RWPE1 (cell line): ENCODE results near the gene FN3KRP.

Experiments used
- CTCF ChIA-PET: fragments of 350-600 bp; sonication (Branson Sonifier 250); formaldehyde crosslinking; extraction: SDS; loops from one replicate; lab custom pipeline; 2021; lab: Yijun Ruan, JAX
- POLR2A ChIA-PET: fragments of 400-600 bp; formaldehyde crosslinking; extraction: SDS; loops from one replicate; lab custom pipeline; 2020; ENCODE audit warnings: antibody characterized with exemption; ENCODE audit not compliant: low non-redundant PET; lab: Yijun Ruan, JAX
- DNase-seq: peaks from one replicate; pipeline ENCODE4 v3.0.0; 2012; ENCODE audit warnings: low spot score
- H3K27ac ChIP-seq: fragments of 450-650 bp; 2 replicates; pipeline ENCODE4 v1.5.1; 2017
- CTCF ChIP-seq: fragments of 450-650 bp; conservative IDR thresholded peaks from 2 replicates; pipeline ENCODE4 v1.5.1; 2017; ENCODE audit warnings: low read depth, mild to moderate bottlenecking

Gene FN3KRP

GRCh38 chr17:82692268-82692667, 24.2 kb upstream of the FN3KRP start:
- H3K27ac ChIP-seq, result no peak overlapping the region
- TF ChIP-seq CTCF, result no peak
- POLR2A ChIA-PET, result no interaction called here
- CTCF ChIA-PET, result no interaction called here
- no peak for DNase-seq

DNA sequence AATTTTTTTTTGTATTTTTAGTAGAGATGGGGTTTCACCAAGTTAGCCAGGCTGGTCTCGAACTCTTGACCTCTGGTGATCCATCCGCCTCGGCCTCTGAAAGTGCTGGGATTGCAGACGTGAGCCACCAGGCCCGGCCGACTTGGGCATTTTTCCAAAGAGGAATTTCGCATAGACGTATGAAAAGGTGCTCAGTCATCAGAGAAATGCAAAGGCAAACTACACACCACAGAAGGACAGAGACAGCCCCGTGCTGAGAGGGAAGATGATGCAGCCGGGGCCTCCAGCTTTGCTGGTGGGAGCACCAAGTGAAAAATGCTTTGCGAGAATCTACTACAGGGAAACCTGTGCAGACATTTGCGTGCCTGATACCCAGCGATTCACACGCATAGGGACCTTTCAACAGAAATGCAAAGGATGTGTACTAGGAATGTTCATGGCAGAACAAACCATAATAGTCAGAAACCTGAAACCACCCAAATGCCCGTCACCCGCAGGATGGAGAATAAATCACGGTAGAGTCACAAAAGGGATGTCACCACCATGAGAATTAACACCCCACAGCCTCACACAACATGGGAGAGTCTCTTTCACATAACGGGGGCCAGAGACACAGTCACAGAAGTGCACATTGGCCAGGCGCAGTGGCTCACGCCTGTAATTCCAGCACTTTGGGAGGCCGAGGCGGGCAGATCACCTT, 23.2 kb upstream of the FN3KRP start:
- no peak for DNase-seq
- POLR2A ChIA-PET, result no interaction called here
- CTCF ChIA-PET, result no interaction called here
- TF ChIP-seq CTCF, result no peak
- H3K27ac ChIP-seq, result no peak overlapping the region

- ChIA-PET CTCF (no interaction called here), POLR2A (no interaction called here)
- no peak for DNase-seq
- no peak overlapping the region for H3K27ac ChIP-seq
- no peak for TF ChIP-seq CTCF
These were observed 21.9 kb upstream of the FN3KRP start for GRCh38 chr17:82694647-82695046.

DNA sequence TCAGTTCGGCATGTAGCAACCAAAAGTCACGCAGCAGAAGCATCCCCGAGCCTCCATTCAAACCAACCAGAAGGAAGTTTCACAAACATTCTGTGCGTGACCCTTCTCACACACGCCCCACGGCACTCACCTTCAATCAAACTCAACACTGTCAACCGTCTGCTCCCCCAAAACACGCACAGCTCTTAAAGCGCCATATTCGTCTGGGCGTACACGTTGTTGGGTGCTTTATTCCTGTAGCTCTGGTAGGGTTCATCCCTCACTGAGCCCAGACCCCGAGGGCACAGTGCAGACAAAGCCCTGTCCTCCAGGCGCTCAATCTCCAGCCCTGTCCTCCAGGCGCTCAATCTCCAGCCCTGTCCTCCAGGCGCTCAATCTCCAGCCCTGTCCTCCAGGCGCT, 20.2 kb upstream of the FN3KRP start:
- H3K27ac ChIP-seq, result no peak overlapping the region
- no peak for TF ChIP-seq CTCF
- no peak for DNase-seq
- ChIA-PET CTCF (interaction anchor here (0.8 kb wide), 1 partner anchor 29 kb away, joined by 3 read pairs; no protein-coding TSS in a partner anchor), POLR2A (no interaction called here)

GRCh38 chr17:82696916-82697807, 19.3 kb upstream of the FN3KRP start:
- H3K27ac ChIP-seq, result no peak overlapping the region
- ChIA-PET CTCF (interaction anchor here (0.6 to 0.8 kb wide), 2 partner anchors 28 to 29 kb away, joined by 3 read pairs; no protein-coding TSS in a partner anchor), POLR2A (no interaction called here)
- TF ChIP-seq CTCF, result no peak
- DNase-seq, result no peak

GRCh38 chr17:82697808-82698064, 18.8 kb upstream of the FN3KRP start:
- CTCF ChIA-PET, result interaction anchor here (0.6 kb wide), 1 partner anchor 29 kb away, joined by 3 read pairs; no protein-coding TSS in a partner anchor
- POLR2A ChIA-PET, result interaction anchor here (0.6 kb wide), 1 partner anchor 182 kb away, joined by 6 read pairs; no protein-coding TSS in a partner anchor

More at GRCh38 chr17:82697808-82698064, 18.8 kb upstream of the FN3KRP start:
- no peak for DNase-seq
- no peak for TF ChIP-seq CTCF
- peak overlapping the region; percentile 54 for H3K27ac ChIP-seq
